ENCODE data around the gene GRAMD1C. TPM values are rescaled to one million over a fixed set of nuclear protein-coding genes. Genes with fewer than 3 reads are reported as not detected.

GRAMD1C gene
- total and polyA plus RNA-seq, 2 donors (not counting 3 experiments of a cell fraction or from before 2014, with no cell fraction given): 7.0 to 24.0 TPM

DNA sequence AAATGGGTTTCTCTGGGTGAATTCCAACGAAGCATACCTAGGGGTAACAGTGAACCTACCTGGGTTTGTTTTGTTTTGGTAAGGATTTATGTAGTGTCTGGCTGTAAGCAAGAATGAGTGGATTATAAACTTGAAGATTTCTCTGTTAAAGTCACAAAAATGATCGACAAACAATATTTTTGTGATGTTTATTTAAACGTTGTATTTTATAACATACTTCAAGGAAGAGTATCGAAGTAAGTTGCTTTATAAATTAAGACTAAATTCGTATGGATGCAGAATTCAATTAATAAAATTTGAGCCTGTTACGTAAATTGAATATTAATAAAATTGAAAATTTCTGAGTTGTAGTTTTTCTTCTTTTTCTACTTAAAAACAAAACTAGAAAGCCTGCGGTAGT is 108.2 kb downstream of the GRAMD1C start:
- H4K20me1 ChIP-seq (replicated peaks; ENCODE audit: control insufficient read depth, extremely low read depth, insufficient read depth, low read length): no peaks in the 10 kb centered on the region
- no peaks in the 10 kb centered on the region for H3K36me3 ChIP-seq (ENCODE audit: control insufficient read depth in 2 of 2, extremely low read depth in 1 of 2, insufficient read depth in 2 of 2, low read length in 2 of 2)
- BruUV-seq (replicated peaks): no TSS peak
- H3K9ac ChIP-seq (replicated peaks; ENCODE audit: extremely low read depth, insufficient read depth, low read length): no peak overlapping the region
- H3K4me1 ChIP-seq (ENCODE audit: control insufficient read depth, extremely low read depth, insufficient read depth, low read length): peaks cover 7% of the 10 kb centered on the region
- no peak overlapping the region for H3K27ac ChIP-seq (ENCODE audit: insufficient read depth, low read depth, low read length)
- no peaks in the 10 kb centered on the region for H3K79me2 ChIP-seq (ENCODE audit: control insufficient read depth, insufficient read depth, low read length)
- ChIA-PET POLR2A (no interaction called here), CTCF (no interaction called here)
- DNase-seq (ENCODE audit: low read depth, low spot score): no peak
- H3K27me3 ChIP-seq (ENCODE audit: control insufficient read depth in 2 of 2, insufficient read depth in 2 of 2, low read length in 2 of 2): no peaks in the 10 kb centered on the region
- no peaks in the 10 kb centered on the region for H3K9me1 ChIP-seq (replicated peaks; ENCODE audit: control insufficient read depth, extremely low read depth, insufficient read depth, low read length)
- peak overlapping the region; percentile 38 for H2AFZ ChIP-seq (ENCODE audit: low read depth, low read length)
- FAIRE-seq: no peak
- H3K4me2 ChIP-seq (ENCODE audit: insufficient read depth, low read length): peak overlapping the region; percentile 84
- no peak for TF ChIP-seq MYC (IDR thresholded peaks at IDR 0.05; ENCODE audit: low read depth, low read length)
- TF ChIP-seq EZH2 (IDR thresholded peaks at IDR 0.05; ENCODE audit: borderline replicate concordance, low read depth, low read length, severe bottlenecking): no peak
- TF ChIP-seq GATA2 (IDR thresholded peaks at IDR 0.05; ENCODE audit: insufficient read depth, insufficient read length, low read depth, low read length): no peak
- no peak for TF ChIP-seq POLR2A (IDR thresholded peaks at IDR 0.05; ENCODE audit: low read depth, low read length)
- TF ChIP-seq, protein P1, sequence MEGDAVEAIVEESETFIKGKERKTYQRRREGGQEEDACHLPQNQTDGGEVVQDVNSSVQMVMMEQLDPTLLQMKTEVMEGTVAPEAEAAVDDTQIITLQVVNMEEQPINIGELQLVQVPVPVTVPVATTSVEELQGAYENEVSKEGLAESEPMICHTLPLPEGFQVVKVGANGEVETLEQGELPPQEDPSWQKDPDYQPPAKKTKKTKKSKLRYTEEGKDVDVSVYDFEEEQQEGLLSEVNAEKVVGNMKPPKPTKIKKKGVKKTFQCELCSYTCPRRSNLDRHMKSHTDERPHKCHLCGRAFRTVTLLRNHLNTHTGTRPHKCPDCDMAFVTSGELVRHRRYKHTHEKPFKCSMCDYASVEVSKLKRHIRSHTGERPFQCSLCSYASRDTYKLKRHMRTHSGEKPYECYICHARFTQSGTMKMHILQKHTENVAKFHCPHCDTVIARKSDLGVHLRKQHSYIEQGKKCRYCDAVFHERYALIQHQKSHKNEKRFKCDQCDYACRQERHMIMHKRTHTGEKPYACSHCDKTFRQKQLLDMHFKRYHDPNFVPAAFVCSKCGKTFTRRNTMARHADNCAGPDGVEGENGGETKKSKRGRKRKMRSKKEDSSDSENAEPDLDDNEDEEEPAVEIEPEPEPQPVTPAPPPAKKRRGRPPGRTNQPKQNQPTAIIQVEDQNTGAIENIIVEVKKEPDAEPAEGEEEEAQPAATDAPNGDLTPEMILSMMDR (IDR thresholded peaks at IDR 0.05; ENCODE audit: extremely low read depth in 1 of 2, insufficient read depth in 1 of 2, low read depth in 1 of 2, low read length in 2 of 2): no peak
- no peak for TF ChIP-seq JUN (IDR thresholded peaks at IDR 0.05; ENCODE audit: borderline replicate concordance, insufficient read depth, insufficient read length, low read depth)
- TF ChIP-seq POLR2AphosphoS5 (IDR thresholded peaks at IDR 0.05; ENCODE audit: insufficient read depth, low read depth, low read length): no peak
- TF ChIP-seq, protein P2, sequence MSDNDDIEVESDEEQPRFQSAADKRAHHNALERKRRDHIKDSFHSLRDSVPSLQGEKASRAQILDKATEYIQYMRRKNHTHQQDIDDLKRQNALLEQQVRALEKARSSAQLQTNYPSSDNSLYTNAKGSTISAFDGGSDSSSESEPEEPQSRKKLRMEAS (IDR thresholded peaks at IDR 0.05; ENCODE audit: insufficient read depth, insufficient read length): no peak
- no peak for TF ChIP-seq FOS (IDR thresholded peaks at IDR 0.05; ENCODE audit: borderline replicate concordance, insufficient read depth, low read length)
- intact Hi-C loops (cut with micrococcal nuclease): loop anchor here (5.0 to 10.0 kb wide), 2 partner anchors 208 to 210 kb away; no protein-coding TSS in a partner anchor
- no peaks in the 10 kb centered on the region for H3K9me3 ChIP-seq (replicated peaks; ENCODE audit: control insufficient read depth, insufficient read depth, low read length)
- H3K4me3 ChIP-seq (replicated peaks in 1 of 3; ENCODE audit: insufficient read depth in 1 of 3, low read depth in 1 of 3, low read length in 3 of 3): peak overlapping the region in 2 of 3 experiments; percentile 61 to 63
- dilution Hi-C loops (cut with MboI; ENCODE audit: extremely low pct_ligation_motif_present, low sequenced_read_pairs): no loop called here

All from endothelial cell of umbilical vein (primary cell).